GM12891 (cell line): ENCODE results near the gene EPB41L4A.
A peak's percentile ranks its signal among the peaks of the same experiment; 100 is the strongest.

Experiments used
- DNase-seq: peaks from one replicate; pipeline ENCODE4 v3.0.0; 2011; ENCODE audit warnings: low spot score; ENCODE audit not compliant: insufficient read length
- FAIRE-seq: peaks from 2 replicates; lab custom pipeline; 2011; peaks lifted over from hg19 to GRCh38; lab: Jason Lieb, UNC
- PAX5 ChIP-seq: IDR thresholded peaks from 2 replicates; pipeline ENCODE4 v1.6.1; 2011; ENCODE audit warnings: low read length, moderate library complexity, mild to moderate bottlenecking; ENCODE audit not compliant: insufficient read depth, severe bottlenecking
- POLR2A ChIP-seq: IDR thresholded peaks from 2 replicates; pipeline ENCODE4 v1.6.1; 2011; ENCODE audit warnings: low read depth, low read length, control low read depth
- POLR2AphosphoS5 ChIP-seq: IDR thresholded peaks from 2 replicates; pipeline ENCODE4 v1.6.1; 2011; ENCODE audit warnings: low read depth, low read length, control low read depth
- POU2F2 ChIP-seq: IDR thresholded peaks from 2 replicates; pipeline ENCODE4 v1.6.1; 2011; ENCODE audit warnings: low read depth, mild to moderate bottlenecking, control low read depth, low read length, moderate library complexity
- SPI1 ChIP-seq: IDR thresholded peaks from 2 replicates; pipeline ENCODE4 v1.6.1; 2011; ENCODE audit warnings: low read depth, low read length, control low read depth
- TAF1 ChIP-seq: IDR thresholded peaks from 2 replicates; pipeline ENCODE4 v1.6.1; 2011; ENCODE audit warnings: low read depth, low read length, control low read depth

EPB41L4A gene

GRCh38 chr5:112160652-112161391 is 258.3 kb downstream of the EPB41L4A start:
- FAIRE-seq = peak; percentile 98
- TF ChIP-seq POLR2A = peak; percentile 98
- TF ChIP-seq TAF1 = peak; percentile 95
- no peak; the same call in 1 of the 2 replicates for TF ChIP-seq SPI1
- TF ChIP-seq POLR2AphosphoS5 = peak; percentile 97
- TF ChIP-seq PAX5 = no peak
- peak; percentile 91 for TF ChIP-seq POU2F2

GRCh38 chr5:112159435-112159834 is 259.6 kb downstream of the EPB41L4A start:
- no peak for FAIRE-seq
- TF ChIP-seq POU2F2 (no peak), PAX5 (no peak), POLR2A (no peak), SPI1 (no peak), TAF1 (no peak), POLR2AphosphoS5 (no peak)

More at GRCh38 chr5:112160652-112161391, 258.3 kb downstream of the EPB41L4A start:
- DNase-seq = peak; percentile 63

DNA sequence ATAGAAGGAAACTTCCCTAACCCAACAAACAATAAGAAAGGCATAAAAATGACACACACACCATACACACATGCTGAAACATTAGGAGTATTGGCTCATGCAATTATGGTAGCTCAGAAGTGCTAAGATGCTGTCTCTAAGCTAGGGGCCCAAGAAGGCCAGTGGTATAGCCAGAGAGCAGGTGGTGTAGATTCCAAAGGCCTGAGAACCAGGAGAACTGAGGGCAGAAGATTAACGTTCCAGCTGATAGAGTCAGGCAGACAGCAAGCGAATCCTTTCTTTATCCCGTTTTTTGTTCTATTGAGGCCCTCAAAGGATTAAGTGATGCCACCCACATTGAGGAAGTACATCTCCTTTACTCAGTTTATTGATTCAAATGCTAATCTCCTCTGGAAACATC is 262.9 kb downstream of the EPB41L4A start:
- FAIRE-seq = no peak
- TF ChIP-seq POU2F2 = no peak
- no peak for TF ChIP-seq POLR2A
- TF ChIP-seq POLR2AphosphoS5 = no peak
- no peak for TF ChIP-seq TAF1
- TF ChIP-seq PAX5 = no peak
- TF ChIP-seq SPI1 = no peak
- no peak for DNase-seq

More at GRCh38 chr5:112159435-112159834, 259.6 kb downstream of the EPB41L4A start:
- DNase-seq = no peak

GRCh38 chr5:112154940-112155686 is 264.0 kb downstream of the EPB41L4A start:
- no peak for FAIRE-seq
- TF ChIP-seq POLR2A = no peak
- TF ChIP-seq PAX5 = no peak
- TF ChIP-seq SPI1 = no peak
- TF ChIP-seq TAF1 = no peak
- no peak for TF ChIP-seq POLR2AphosphoS5
- no peak for TF ChIP-seq POU2F2

DNA sequence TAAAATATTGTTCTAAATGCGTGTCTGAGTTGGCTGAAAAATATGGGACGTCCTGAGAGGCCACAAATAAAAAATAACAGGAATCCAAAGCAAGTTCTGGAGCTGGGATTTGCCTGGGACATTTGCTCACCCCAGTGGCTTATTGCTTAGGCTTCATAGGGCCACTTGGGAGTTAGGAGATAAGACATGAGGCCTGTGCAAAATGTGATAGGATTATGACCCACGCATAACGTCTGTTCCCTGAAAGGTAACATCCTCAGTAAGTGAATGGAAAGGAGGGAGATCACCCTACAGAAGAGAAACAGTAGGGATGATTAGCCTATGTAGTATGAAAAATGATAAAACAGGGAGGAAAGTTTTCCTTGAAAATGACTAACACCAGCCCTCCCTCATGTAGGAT is 269.4 kb downstream of the EPB41L4A start:
- FAIRE-seq (no peak), DNase-seq (no peak)
- TF ChIP-seq POLR2AphosphoS5 (no peak), POU2F2 (no peak), TAF1 (no peak)

More at GRCh38 chr5:112154940-112155686, 264.0 kb downstream of the EPB41L4A start:
- DNase-seq = no peak

DNA sequence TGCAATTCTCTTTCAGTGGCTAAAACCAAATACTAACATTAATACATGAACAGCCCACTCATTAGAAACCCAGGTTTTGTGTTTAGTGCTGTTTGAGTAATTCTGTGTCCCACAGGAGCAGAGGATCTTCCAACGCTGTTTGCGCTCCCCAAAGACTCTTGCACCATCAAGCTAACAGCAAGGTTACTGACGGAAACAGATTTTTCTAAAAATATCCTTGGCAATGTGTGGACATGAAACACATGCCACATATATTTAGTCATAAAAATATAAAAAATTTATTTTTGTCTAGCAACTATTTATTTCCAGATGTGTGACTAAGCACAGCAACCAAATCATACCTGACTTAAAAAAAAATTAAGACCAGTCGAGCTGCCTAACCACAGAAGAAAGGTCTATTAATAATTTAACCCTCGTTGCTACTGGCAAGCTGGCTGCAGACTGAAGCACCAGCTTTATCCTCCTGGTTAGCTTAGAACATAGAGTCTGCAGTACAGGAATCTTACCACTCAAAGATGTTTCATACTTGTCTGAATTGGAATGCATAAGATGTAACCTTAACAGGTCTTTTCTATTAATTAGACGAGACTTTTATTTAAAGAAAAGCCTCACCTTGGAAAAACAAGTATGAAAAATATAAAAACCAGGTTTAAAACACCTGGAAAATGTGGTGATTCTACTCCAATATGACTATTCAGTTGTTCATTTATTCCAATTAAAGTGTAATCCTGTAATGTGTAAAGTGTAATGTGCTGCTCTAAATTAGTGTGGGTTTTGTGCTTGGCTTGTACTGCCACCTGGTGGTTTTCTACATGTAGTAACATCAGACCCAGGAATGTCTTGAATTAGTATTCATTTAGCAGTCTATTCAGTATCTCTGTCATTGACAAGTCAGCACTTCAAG is 272.5 kb downstream of the EPB41L4A start:
- DNase-seq = no peak
- TF ChIP-seq POLR2AphosphoS5 = no peak
- no peak for TF ChIP-seq PAX5
- no peak for TF ChIP-seq POLR2A
- TF ChIP-seq POU2F2 = no peak
- no peak for TF ChIP-seq SPI1
- no peak for TF ChIP-seq TAF1
- FAIRE-seq = peak; percentile 93

- DNase-seq = no peak
- TF ChIP-seq PAX5 (no peak), POLR2A (no peak), SPI1 (no peak), POLR2AphosphoS5 (no peak), TAF1 (no peak), POU2F2 (no peak)
- FAIRE-seq = no peak
Observed at GRCh38 chr5:112143690-112144089, 275.4 kb downstream of the EPB41L4A start.

GRCh38 chr5:112142769-112143270 is 276.3 kb downstream of the EPB41L4A start:
- TF ChIP-seq PAX5 (peak; percentile 7), POLR2A (no peak), POU2F2 (no peak)
- FAIRE-seq (peak; percentile 71), DNase-seq (no peak)

GRCh38 chr5:112141582-112141981 is 277.5 kb downstream of the EPB41L4A start:
- FAIRE-seq (peak; percentile 48), DNase-seq (no peak)
- TF ChIP-seq POU2F2 (no peak), PAX5 (no peak), POLR2A (no peak), TAF1 (no peak), POLR2AphosphoS5 (no peak), SPI1 (no peak)
